GM18520 (cell line): ENCODE data around the gene ATP11A.
A peak's percentile ranks its signal among the peaks of the same experiment; 100 is the strongest.

Experiments used
- ATAC-seq: cut with Tn5 transposase; IDR thresholded peaks from one replicate; pipeline ENCODE4 v1.9.1; 2021; ENCODE audit not compliant: unreplicated experiment

ATP11A gene

GRCh38 chr13:112917056-112917664, 227.3 kb downstream of the ATP11A start:
- ATAC-seq: no peak

DNA sequence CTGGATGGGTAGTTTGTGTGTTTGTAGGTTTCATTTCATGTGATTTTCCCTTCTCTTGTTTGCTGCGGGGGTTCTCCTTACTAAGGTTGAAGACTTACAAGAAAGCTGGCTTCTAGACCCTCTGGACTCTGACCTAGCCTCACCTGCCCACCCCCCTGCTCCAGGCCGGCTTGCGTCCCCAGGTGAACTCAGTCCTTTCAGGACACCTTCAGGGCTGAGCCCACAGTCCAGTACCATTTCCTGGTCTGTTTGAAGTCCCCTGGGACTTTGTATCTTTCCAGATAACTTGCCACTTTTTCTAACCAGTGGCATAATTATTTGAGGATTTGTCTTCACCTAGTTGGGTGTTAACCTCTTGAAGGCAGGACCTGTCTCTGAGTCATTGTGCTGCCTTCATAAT, 227.9 kb downstream of the ATP11A start:
- no peak for ATAC-seq

DNA sequence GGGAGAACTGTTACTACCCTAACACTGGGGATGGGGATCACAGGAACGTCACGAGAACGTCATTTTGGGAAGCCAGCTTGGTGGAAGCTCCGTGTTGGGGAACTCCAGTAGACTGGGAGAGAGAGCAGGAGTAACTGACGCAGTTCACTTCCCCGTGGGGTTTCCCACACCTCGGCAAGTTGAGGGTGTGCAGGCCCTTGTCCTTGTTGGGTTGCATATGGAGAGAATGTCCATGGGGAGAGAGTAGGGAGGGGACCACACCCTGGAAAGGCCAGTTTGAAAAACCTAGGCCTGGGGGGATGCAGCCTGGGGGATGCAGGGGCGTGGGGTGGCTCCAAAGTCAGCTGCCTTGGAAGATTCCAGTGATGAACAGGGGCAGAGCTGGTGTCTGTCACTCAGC, 228.4 kb downstream of the ATP11A start:
- no peak for ATAC-seq

GRCh38 chr13:112918746-112919145, 228.9 kb downstream of the ATP11A start:
- ATAC-seq: no peak

DNA sequence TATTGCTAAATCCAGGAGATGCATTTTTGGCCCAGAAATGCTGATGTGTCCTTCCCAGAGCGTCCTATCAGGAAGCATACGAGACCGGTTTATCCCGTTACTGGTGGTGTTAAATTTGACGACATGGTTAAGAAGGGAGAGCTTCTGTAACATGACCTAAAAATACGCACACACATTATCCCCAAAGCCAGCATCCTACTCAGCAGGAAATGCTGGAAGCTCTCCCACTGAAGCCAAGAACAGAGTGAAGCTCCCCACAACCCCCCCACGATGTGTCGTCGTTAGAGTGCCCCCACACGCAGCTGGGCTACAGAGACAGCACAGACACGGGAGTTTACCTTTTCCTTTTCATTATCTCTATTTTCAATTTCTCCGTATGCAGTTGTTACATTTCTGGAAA, 234.1 kb downstream of the ATP11A start:
- ATAC-seq: no peak

DNA sequence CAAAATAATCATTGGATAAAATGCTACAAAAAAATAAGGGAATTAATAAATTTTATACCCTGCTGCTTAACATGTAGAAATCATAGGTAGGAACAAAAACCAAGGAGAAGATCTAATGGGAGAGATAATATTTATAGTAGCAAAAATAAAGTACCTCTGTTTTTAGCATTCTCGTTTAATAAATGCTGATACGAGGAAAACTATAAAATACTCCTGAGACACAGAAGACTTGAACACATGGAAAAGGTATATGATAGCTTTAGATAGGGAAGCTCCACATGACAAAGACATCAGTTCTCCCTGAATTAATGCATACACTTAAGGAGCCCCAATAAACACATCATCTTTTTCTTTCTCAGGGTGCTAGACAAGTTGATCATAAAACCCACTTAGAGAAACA, 234.5 kb downstream of the ATP11A start:
- no peak for ATAC-seq

GRCh38 chr13:112926003-112926402, 236.2 kb downstream of the ATP11A start:
- no peak for ATAC-seq

- ATAC-seq: no peak
These were observed 237.2 kb downstream of the ATP11A start for GRCh38 chr13:112926993-112927392.

DNA sequence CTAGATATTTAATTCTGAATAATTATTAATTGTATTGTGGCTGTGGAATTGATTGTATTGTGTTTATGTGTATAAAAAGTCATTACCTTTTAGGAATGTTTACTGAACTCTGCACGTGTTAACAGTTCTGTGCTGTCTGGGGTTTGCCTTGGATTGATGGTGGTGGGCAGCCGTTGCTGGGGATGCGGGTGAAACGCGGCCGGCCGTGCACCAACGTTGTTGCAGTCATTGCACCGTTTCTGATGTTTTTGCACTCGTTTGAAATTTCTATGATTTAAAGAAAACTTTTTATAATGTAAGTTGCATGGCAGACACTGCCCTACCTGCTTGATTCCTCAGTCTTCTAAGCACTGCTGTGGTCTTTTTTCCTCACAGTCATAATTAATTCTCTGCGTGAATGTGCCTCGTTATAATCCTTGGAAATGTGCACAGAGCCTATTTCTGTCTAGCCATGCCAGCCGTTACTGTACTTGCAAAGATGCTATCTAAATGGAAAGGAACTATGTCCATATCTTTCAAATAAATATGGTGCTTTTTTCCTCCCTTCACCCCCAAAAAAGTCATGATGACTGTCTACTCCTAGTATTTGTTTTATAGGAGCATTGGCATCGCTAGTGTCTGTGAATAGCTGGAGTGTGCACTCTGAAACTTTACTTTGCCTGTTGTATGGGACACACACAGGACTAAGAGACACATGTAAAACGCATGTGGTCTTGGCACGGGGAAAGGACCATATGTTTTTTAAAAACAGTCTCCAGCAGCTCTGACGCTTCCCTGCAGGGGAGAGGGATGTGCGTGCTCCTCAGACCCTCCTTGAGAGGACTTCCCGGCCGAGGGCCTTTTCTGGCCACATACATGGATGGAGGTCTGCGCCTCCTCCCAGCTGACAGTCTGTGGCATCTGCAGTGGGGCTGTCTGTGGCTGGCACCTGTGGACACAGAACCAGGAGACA, 238.5 kb downstream of the ATP11A start:
- ATAC-seq: no peak

DNA sequence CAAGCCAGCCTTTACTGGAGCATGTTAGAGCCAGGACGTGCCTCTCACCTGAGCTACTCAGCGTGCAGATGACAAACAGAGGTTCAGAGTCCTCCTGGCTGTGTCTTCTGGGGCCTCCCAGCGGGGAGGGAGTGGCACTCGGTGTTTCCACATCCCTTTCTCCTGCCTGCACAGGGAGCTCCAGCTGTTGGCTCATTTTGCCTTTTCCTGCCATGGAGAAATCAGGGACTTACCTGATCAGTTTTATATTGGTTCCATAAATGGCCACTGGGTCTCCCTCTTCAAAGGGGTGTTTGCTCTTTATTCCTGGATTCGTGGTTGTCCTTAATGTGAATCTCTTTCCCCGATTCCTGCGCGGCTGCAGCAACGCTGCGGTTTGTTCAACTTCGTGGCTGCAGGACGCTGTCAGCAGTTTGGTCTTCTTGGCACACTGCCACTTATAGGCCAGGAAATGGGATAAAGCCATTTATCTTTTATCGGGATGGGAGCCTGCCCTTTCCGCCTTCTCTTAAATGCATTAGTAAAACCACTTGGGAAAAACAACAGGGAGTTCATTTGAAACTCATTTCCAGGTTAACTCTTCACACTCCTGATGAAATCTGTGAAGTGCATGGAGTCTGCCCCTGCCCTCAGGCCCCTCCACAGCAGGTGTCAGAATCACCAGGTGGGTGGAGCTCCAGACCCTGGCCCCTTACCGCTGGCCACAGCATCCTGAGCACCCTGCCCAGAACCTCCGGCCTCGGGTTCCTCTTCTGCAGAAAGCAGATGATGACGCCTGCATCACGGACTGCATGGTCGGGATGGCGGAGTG, 239.3 kb downstream of the ATP11A start:
- no peak for ATAC-seq

DNA sequence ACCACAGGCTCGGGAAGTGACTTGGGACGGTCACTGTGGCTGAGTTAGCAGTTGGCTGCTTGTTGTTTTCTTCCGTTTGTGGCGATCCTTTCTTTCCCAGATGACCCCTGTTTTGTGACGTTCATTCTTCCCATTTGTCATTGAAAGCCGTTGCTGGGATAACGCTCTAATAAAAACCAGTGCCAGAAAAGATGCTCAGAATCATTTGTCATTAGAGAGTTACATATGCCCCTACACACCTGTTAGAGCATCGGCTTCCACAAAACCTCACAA, 239.9 kb downstream of the ATP11A start:
- ATAC-seq: no peak

- no peak for ATAC-seq
These were observed 240.4 kb downstream of the ATP11A start for GRCh38 chr13:112930192-112930591.

GRCh38 chr13:112931028-112931934, 241.4 kb downstream of the ATP11A start:
- peak; percentile 86 for ATAC-seq

GRCh38 chr13:112932971-112933370, 243.1 kb downstream of the ATP11A start:
- ATAC-seq: no peak

GRCh38 chr13:112933649-112934048, 243.8 kb downstream of the ATP11A start:
- no peak for ATAC-seq

GRCh38 chr13:112934078-112934477, 244.2 kb downstream of the ATP11A start:
- ATAC-seq: no peak
